ENCODE results near the gene FBXW10B. TPM values are rescaled to one million over a fixed set of nuclear protein-coding genes. Genes with fewer than 3 reads are reported as not detected.
"Not testable (repeated sequence)": the region's sequence is repeated elsewhere in the genome, so short reads cannot be mapped to it uniquely, and the experiment has no call there.

Gene FBXW10B
- total and polyA plus RNA-seq, 7 donors: 0.55 to 1.0 TPM; not detected in 5

- DNase-seq; intact Hi-C loops (cut with DNase I); H3K36me3 ChIP-seq; H3K4me3 ChIP-seq; H3K27me3 ChIP-seq; H3K9me3 ChIP-seq; H3K4me1 ChIP-seq; H3K27ac ChIP-seq: not testable (repeated sequence)
- WGBS, 2 donors: 48 to 78% methylated on average over 12 to 13 of the region's 17 CpGs
These were observed 29.7 kb downstream of the FBXW10B start for GRCh38 chr17:15589544-15590536.

- H3K4me1 ChIP-seq; intact Hi-C loops (cut with DNase I); DNase-seq; H3K4me3 ChIP-seq; H3K27ac ChIP-seq; H3K27me3 ChIP-seq; H3K9me3 ChIP-seq; H3K36me3 ChIP-seq: not testable (repeated sequence)
- WGBS, 2 donors: 71 to 92% methylated on average over 8 of the region's 8 CpGs
These were observed 31.5 kb downstream of the FBXW10B start for GRCh38 chr17:15588017-15588416.

GRCh38 chr17:15583313-15583712, 36.2 kb downstream of the FBXW10B start:
- H3K4me3 ChIP-seq; H3K27ac ChIP-seq; H3K36me3 ChIP-seq; H3K9me3 ChIP-seq; H3K4me1 ChIP-seq; DNase-seq; intact Hi-C loops (cut with DNase I); H3K27me3 ChIP-seq: not testable (repeated sequence)
- WGBS, 2 donors: 84 to 86% methylated on average over 3 of the region's 5 CpGs

GRCh38 chr17:15581462-15581861, 38.0 kb downstream of the FBXW10B start:
- H3K27ac ChIP-seq; intact Hi-C loops (cut with DNase I); H3K4me3 ChIP-seq; DNase-seq; H3K36me3 ChIP-seq; H3K27me3 ChIP-seq; H3K9me3 ChIP-seq; H3K4me1 ChIP-seq: not testable (repeated sequence)
- WGBS, 2 donors: 97 to 98% methylated on average over 4 of the region's 4 CpGs

- DNase-seq; H3K27ac ChIP-seq; H3K36me3 ChIP-seq; H3K27me3 ChIP-seq; H3K9me3 ChIP-seq; H3K4me1 ChIP-seq; intact Hi-C loops (cut with DNase I); H3K4me3 ChIP-seq: not testable (repeated sequence)
- WGBS, 2 donors: no CpG with 5 or more reads among the region's 1 CpG
These were observed 42.7 kb downstream of the FBXW10B start for GRCh38 chr17:15576848-15577247.

GRCh38 chr17:15574660-15575059, 44.8 kb downstream of the FBXW10B start:
- H3K36me3 ChIP-seq; H3K4me1 ChIP-seq; H3K9me3 ChIP-seq; H3K27ac ChIP-seq; intact Hi-C loops (cut with DNase I); DNase-seq; H3K4me3 ChIP-seq: not testable (repeated sequence)
- H3K27me3 ChIP-seq: peaks cover 0 to 17% (median 3%) of the 10 kb centered on the region in 3 donors
- WGBS, 2 donors: 90 to 92% methylated on average over 2 of the region's 5 CpGs

GRCh38 chr17:15573870-15574269, 45.6 kb downstream of the FBXW10B start:
- intact Hi-C loops (cut with DNase I); H3K36me3 ChIP-seq; H3K9me3 ChIP-seq; DNase-seq; H3K4me3 ChIP-seq; H3K27ac ChIP-seq; H3K4me1 ChIP-seq: not testable (repeated sequence)
- WGBS, 2 donors: 24 to 48% methylated on average over 4 of the region's 4 CpGs
- H3K27me3 ChIP-seq: peaks cover 0 to 17% (median 3%) of the 10 kb centered on the region in 3 donors

Small RNAs within 50 kb of the gene (small RNA-seq; reads per million reads assigned to genes)
- 0 reads per million in 3 donors for gene AC005838.1
- gene RF00090: 0 reads per million in 3 donors

Other genes starting within 250 kb of the FBXW10B start
- 1 to 10 TPM in 3 of 4 donors, not detected in 1; 2.5 to 5.0 (median 3.8) TPM for gene CDRT4, start 152.1 kb downstream of the FBXW10B start, total RNA-seq
- gene CDRT4, start 152.1 kb downstream of the FBXW10B start, polyA plus RNA-seq: 1 to 10 TPM; 1.8 to 6.6 (median 3.5) TPM
- 10 to 100 TPM in 3 of 4 donors, 1 to 10 TPM in 1; 8.2 to 18.1 (median 13.4) TPM for gene TVP23C, start 56.2 kb downstream of the FBXW10B start, total RNA-seq
- 1 to 10 TPM in 2 of 3 donors, not detected in 1; 1.4 to 6.2 TPM for gene TVP23C, start 56.2 kb downstream of the FBXW10B start, polyA plus RNA-seq
- 10 to 100 TPM in 3 of 4 donors, 1 to 10 TPM in 1; 8.8 to 24.6 (median 17.4) TPM for gene TRIM16, start 64.6 kb upstream of the FBXW10B start, total RNA-seq
- gene TRIM16, start 64.6 kb upstream of the FBXW10B start, polyA plus RNA-seq: 10 to 100 TPM; 13.6 to 16.2 (median 14.4) TPM
- gene ZNF286A, start 80.0 kb upstream of the FBXW10B start, total RNA-seq: 10 to 100 TPM in 3 of 4 donors, 1 to 10 TPM in 1; 8.3 to 25.7 (median 22.9) TPM
- 10 to 100 TPM in 1 of 3 donors, 1 to 10 TPM in 2; 6.0 to 14.4 (median 7.9) TPM for gene ZNF286A, start 80.0 kb upstream of the FBXW10B start, polyA plus RNA-seq
- gene TBC1D26, start 112.6 kb upstream of the FBXW10B start, total RNA-seq: 1 to 10 TPM in 1 of 4 donors, under 1 TPM in 1, not detected in 2; 0.66 to 1.1 TPM
- gene TBC1D26, start 112.6 kb upstream of the FBXW10B start, polyA plus RNA-seq: under 1 TPM in 1 of 3 donors, not detected in 2; 0.10 TPM

Data from sigmoid colon (tissue), 7 donors.